Mesothelial cell of epicardium (in vitro differentiated cells): ENCODE data around the gene PARP16. TPM values are rescaled to one million over a fixed set of nuclear protein-coding genes. Genes with fewer than 3 reads are reported as not detected.

Experiments
- DNase-seq, 2 experiments: peaks; one replicate each; pipeline ENCODE4 v3.0.0; 2021; ENCODE audit warnings: low spot score in 2 of 2; ENCODE audit not compliant: unreplicated experiment in 2 of 2
- H3K27ac Mint-ChIP-seq: 2 replicates; pipeline ENCODE4 v1.8.0; 2021; ENCODE audit warnings: mixed read lengths
- H3K27me3 Mint-ChIP-seq: 2 replicates; pipeline ENCODE4 v1.8.0; 2021; ENCODE audit warnings: low read depth, mixed read lengths
- H3K36me3 Mint-ChIP-seq: 2 replicates; pipeline ENCODE4 v1.8.0; 2021; ENCODE audit warnings: mixed read lengths
- H3K4me1 Mint-ChIP-seq: 2 replicates; pipeline ENCODE4 v1.8.0; 2021; ENCODE audit warnings: mixed read lengths
- H3K4me3 Mint-ChIP-seq: 2 replicates; pipeline ENCODE4 v1.8.0; 2021; ENCODE audit warnings: mild to moderate bottlenecking, moderate library complexity, mixed read lengths
- H3K9me3 Mint-ChIP-seq: 2 replicates; pipeline ENCODE4 v1.8.0; 2021; ENCODE audit warnings: mixed read lengths
- CTCF ChIP-seq: fragments of 200-600 bp; sonication (generic); IDR thresholded peaks from one replicate; pipeline ENCODE4 v1.5.0; 2021; ENCODE audit warnings: antibody characterized with exemption; ENCODE audit not compliant: unreplicated experiment
- total RNA-seq: library from RNA; stranded (reverse); gene quantifications from 3 replicates; pipeline ENCODE4 v1.2.1, GENCODE V29; 2021

The PARP16 gene
- total RNA-seq, 1 donor from 2014 or later: 17.7 TPM

- Mint-ChIP-seq H3K4me1 (peaks cover 14% of the 10 kb centered on the region), H3K9me3 (no peaks in the 10 kb centered on the region), H3K36me3 (peaks cover 36% of the 10 kb centered on the region), H3K27ac (no peak overlapping the region), H3K27me3 (no peaks in the 10 kb centered on the region), H3K4me3 (no peak overlapping the region)
- DNase-seq: no peak
- TF ChIP-seq CTCF: no peak
These were observed 25.7 kb downstream of the PARP16 start for GRCh38 chr15:65260968-65261367.

- no peak for DNase-seq
- peak overlapping the region; percentile 33 for H3K27ac Mint-ChIP-seq
- H3K4me1 Mint-ChIP-seq: peaks cover 14% of the 10 kb centered on the region
- peaks cover 37% of the 10 kb centered on the region for H3K36me3 Mint-ChIP-seq
- H3K4me3 Mint-ChIP-seq: no peak overlapping the region
- no peak for TF ChIP-seq CTCF
- H3K27me3 Mint-ChIP-seq: no peaks in the 10 kb centered on the region
- no peaks in the 10 kb centered on the region for H3K9me3 Mint-ChIP-seq
These were observed 27.3 kb downstream of the PARP16 start for GRCh38 chr15:65259367-65259797.

- Mint-ChIP-seq H3K36me3 (peaks cover 37% of the 10 kb centered on the region), H3K9me3 (no peaks in the 10 kb centered on the region), H3K27ac (peak overlapping the region; percentile 33), H3K27me3 (no peaks in the 10 kb centered on the region), H3K4me1 (peaks cover 14% of the 10 kb centered on the region), H3K4me3 (no peak overlapping the region)
- TF ChIP-seq CTCF: no peak
- DNase-seq: no peak
These were observed 28.1 kb downstream of the PARP16 start for GRCh38 chr15:65258375-65259262.

- H3K9me3 Mint-ChIP-seq: no peaks in the 10 kb centered on the region
- H3K4me3 Mint-ChIP-seq: no peak overlapping the region
- H3K36me3 Mint-ChIP-seq: peaks cover 21% of the 10 kb centered on the region
- no peak for DNase-seq
- H3K27ac Mint-ChIP-seq: no peak overlapping the region
- no peaks in the 10 kb centered on the region for H3K27me3 Mint-ChIP-seq
- no peak for TF ChIP-seq CTCF
- H3K4me1 Mint-ChIP-seq: peaks cover 14% of the 10 kb centered on the region
These were observed 31.1 kb downstream of the PARP16 start for GRCh38 chr15:65255486-65256140.

- H3K36me3 Mint-ChIP-seq: peaks cover 16% of the 10 kb centered on the region
- H3K9me3 Mint-ChIP-seq: no peaks in the 10 kb centered on the region
- H3K4me1 Mint-ChIP-seq: peaks cover 14% of the 10 kb centered on the region
- TF ChIP-seq CTCF: no peak
- H3K27me3 Mint-ChIP-seq: no peaks in the 10 kb centered on the region
- DNase-seq: no peak
- H3K27ac Mint-ChIP-seq: no peak overlapping the region
- no peak overlapping the region for H3K4me3 Mint-ChIP-seq
These were observed 31.9 kb downstream of the PARP16 start for GRCh38 chr15:65254758-65255157.
